ENCODE results near the gene PLEKHM1. TPM values are rescaled to one million over a fixed set of nuclear protein-coding genes. Genes with fewer than 3 reads are reported as not detected.

Gene PLEKHM1
- total RNA-seq, 2 experiments from 2014 or later: 20.4 to 21.2 TPM

- CTCF ChIA-PET: interaction anchor here (0.6 to 10.9 kb wide), 12 partner anchors 13 to 478 kb away, joined by 3 to 167 read pairs (median 4); partner anchors contain the start of gene MAP3K14
- Mint-ChIP-seq H3K9me3 (ENCODE audit: low read depth) (no peaks in the 10 kb centered on the region), H3K4me3 (no peak overlapping the region), H3K4me1 (peaks cover 14% of the 10 kb centered on the region), H3K36me3 (ENCODE audit: low read depth) (no peaks in the 10 kb centered on the region), H3K27me3 (peaks cover 2% of the 10 kb centered on the region), H3K27ac (no peak overlapping the region)
- POLR2A ChIA-PET: no interaction called here
- no peak for ATAC-seq
- intact Hi-C loops (cut with DNase I, micrococcal nuclease): loop anchor here (5.0 kb wide), 3 partner anchors 71 to 126 kb away; partner anchors contain the start of genes MAP3K14 (in 1 of the 2) and SPATA32 (in 1 of the 2)
- no peak for DNase-seq
Observed at GRCh38 chr17:45388604-45389325, 101.8 kb downstream of the PLEKHM1 start.

- ChIA-PET POLR2A (no interaction called here), CTCF (interaction anchor here (0.6 to 10.9 kb wide), 11 partner anchors 13 to 633 kb away, joined by 3 to 167 read pairs (median 4); no protein-coding TSS in a partner anchor)
- H3K36me3 Mint-ChIP-seq (ENCODE audit: low read depth): no peaks in the 10 kb centered on the region
- DNase-seq (no peak), ATAC-seq (no peak)
- H3K4me3 Mint-ChIP-seq: no peak overlapping the region
- intact Hi-C loops (cut with DNase I, micrococcal nuclease): loop anchor here (5.0 kb wide), 3 partner anchors 70 to 125 kb away; partner anchors contain the start of genes MAP3K14 (in 1 of the 2) and SPATA32 (in 1 of the 2)
- H3K27ac Mint-ChIP-seq: no peak overlapping the region
- H3K9me3 Mint-ChIP-seq (ENCODE audit: low read depth): no peaks in the 10 kb centered on the region
- peaks cover 4% of the 10 kb centered on the region for H3K27me3 Mint-ChIP-seq
- H3K4me1 Mint-ChIP-seq: peaks cover 14% of the 10 kb centered on the region
Observed at GRCh38 chr17:45387739-45388138, 102.8 kb downstream of the PLEKHM1 start.

GRCh38 chr17:45386178-45386577 is 104.3 kb downstream of the PLEKHM1 start:
- ChIA-PET CTCF (interaction anchor here (0.9 to 10.9 kb wide), 21 partner anchors 8 to 167 kb away, joined by 3 to 167 read pairs (median 6); no protein-coding TSS in a partner anchor), POLR2A (no interaction called here)
- DNase-seq: no peak
- ATAC-seq: no peak
- H3K4me3 Mint-ChIP-seq: no peak overlapping the region
- intact Hi-C loops (cut with DNase I, micrococcal nuclease): loop anchor here (5.0 kb wide), 3 partner anchors 69 to 124 kb away; partner anchors contain the start of genes MAP3K14 (in 1 of the 2) and SPATA32 (in 1 of the 2)
- H3K27me3 Mint-ChIP-seq: peaks cover 4% of the 10 kb centered on the region
- H3K4me1 Mint-ChIP-seq: peaks cover 14% of the 10 kb centered on the region
- H3K27ac Mint-ChIP-seq: no peak overlapping the region
- H3K9me3 Mint-ChIP-seq (ENCODE audit: low read depth): no peaks in the 10 kb centered on the region
- H3K36me3 Mint-ChIP-seq (ENCODE audit: low read depth): no peaks in the 10 kb centered on the region

Other genes starting within 250 kb of the PLEKHM1 start
- under 1 TPM; 0.21 to 0.25 TPM for gene SPATA32, start 228.6 kb downstream of the PLEKHM1 start, total RNA-seq
- 10 to 100 TPM; 50.3 to 52.5 TPM for gene MAP3K14, start 173.7 kb downstream of the PLEKHM1 start, total RNA-seq
- 10 to 100 TPM; 43.2 to 43.5 TPM for gene ARHGAP27, start 57.9 kb downstream of the PLEKHM1 start, total RNA-seq